Measurements from ENCODE around the gene USP48.

The USP48 gene

GRCh38 chr1:21755067-21755466 is 27.9 kb downstream of the USP48 start:
- H3K4me3 ChIP-seq: no peak overlapping the region
- H3K27ac ChIP-seq: no peak overlapping the region
- no peak for TF ChIP-seq CTCF (IDR thresholded peaks at IDR 0.05)
- DNase-seq (ENCODE audit: low spot score): no peak

- DNase-seq (ENCODE audit: low spot score): no peak
- H3K27ac ChIP-seq: no peak overlapping the region
- no peak for TF ChIP-seq CTCF (IDR thresholded peaks at IDR 0.05)
These were observed 28.4 kb downstream of the USP48 start for GRCh38 chr1:21754583-21754982.

GRCh38 chr1:21752186-21752585 is 30.8 kb downstream of the USP48 start:
- no peak overlapping the region for H3K4me3 ChIP-seq
- no peak for TF ChIP-seq CTCF (IDR thresholded peaks at IDR 0.05)
- H3K27ac ChIP-seq: no peak overlapping the region
- no peak for DNase-seq (ENCODE audit: low spot score)

More at GRCh38 chr1:21754583-21754982, 28.4 kb downstream of the USP48 start:
- no peak overlapping the region for H3K4me3 ChIP-seq

- no peak for TF ChIP-seq CTCF (IDR thresholded peaks at IDR 0.05)
- no peak overlapping the region for H3K4me3 ChIP-seq
- no peak for DNase-seq (ENCODE audit: low spot score)
- no peak overlapping the region for H3K27ac ChIP-seq
These were observed 31.7 kb downstream of the USP48 start for GRCh38 chr1:21751281-21751680.

GRCh38 chr1:21750841-21751240 is 32.1 kb downstream of the USP48 start:
- no peak for DNase-seq (ENCODE audit: low spot score)
- no peak for TF ChIP-seq CTCF (IDR thresholded peaks at IDR 0.05)
- no peak overlapping the region for H3K4me3 ChIP-seq

GRCh38 chr1:21749859-21750468 is 33.0 kb downstream of the USP48 start:
- TF ChIP-seq CTCF (IDR thresholded peaks at IDR 0.05): no peak
- Histone ChIP-seq H3K4me3 (no peak overlapping the region), H3K27ac (no peak overlapping the region)
- DNase-seq (ENCODE audit: low spot score): no peak

More at GRCh38 chr1:21750841-21751240, 32.1 kb downstream of the USP48 start:
- H3K27ac ChIP-seq: no peak overlapping the region

- H3K4me3 ChIP-seq: no peak overlapping the region
- no peak for TF ChIP-seq CTCF (IDR thresholded peaks at IDR 0.05)
These were observed 33.8 kb downstream of the USP48 start for GRCh38 chr1:21749109-21749508.

More at GRCh38 chr1:21749109-21749508, 33.8 kb downstream of the USP48 start:
- DNase-seq (ENCODE audit: low spot score): no peak
- H3K27ac ChIP-seq: no peak overlapping the region
